ENCODE measurements around the gene ZBTB42. TPM values are rescaled to one million over a fixed set of nuclear protein-coding genes. Genes with fewer than 3 reads are reported as not detected.

Gene ZBTB42
- polyA plus RNA-seq, 3 donors: 0.49 to 1.0 (median 0.68) TPM

GRCh38 chr14:104794993-104795780 is 5.7 kb upstream of the ZBTB42 start, which contains the start of gene AKT1:
AKT1 (minus strand) TSS chr14:104795748; CDS start chr14:104792643, 3,105 bp downstream.
- H3K9ac ChIP-seq (ENCODE audit: insufficient read depth, low read length, poor library complexity, severe bottlenecking): peak within 1 kb of the TSS; percentile 82
- H4K20me1 ChIP-seq (ENCODE audit: insufficient read depth, low read length): peaks cover 47% of the 10 kb centered on the region
- DNase-seq: peak in 2 of 3 donors; percentile 30 to 43
- peak within 1 kb of the TSS; percentile 72 for H2AFZ ChIP-seq (ENCODE audit: insufficient read depth, low read depth, low read length, poor library complexity, severe bottlenecking)
- Mint-ChIP-seq H3K36me3 (peaks cover 9 to 30% of the 10 kb centered on the region in 2 donors), H3K27ac (peak within 1 kb of the TSS; percentile 31 to 82 (median 66)), H3K27me3 (ENCODE audit: low read depth in 3 of 3) (peaks cover 19 to 40% (median 19%) of the 10 kb centered on the region in 3 donors), H3K4me1 (peaks cover 43% of the 10 kb centered on the region), H3K4me3 (peak within 1 kb of the TSS; percentile 94 to 97), H3K9me3 (peaks cover 0 to 2% (median 0%) of the 10 kb centered on the region in 7 donors)
- peak within 1 kb of the TSS; percentile 96 for H3K4me2 ChIP-seq (replicated peaks; ENCODE audit: extremely low read depth, low read length, poor library complexity, severe bottlenecking)
- peaks cover 0 to 24% of the 10 kb centered on the region in 2 donors for H3K27me3 ChIP-seq (ENCODE audit: control insufficient read depth in 2 of 2, insufficient read depth in 2 of 2, low read length in 2 of 2)
- H3K79me2 ChIP-seq (ENCODE audit: insufficient read depth, low read length): peaks cover 48% of the 10 kb centered on the region
- H3K4me1 ChIP-seq (ENCODE audit: control insufficient read depth in 1 of 2, insufficient read depth in 2 of 2, low read length in 2 of 2): peaks cover 31 to 42% of the 10 kb centered on the region in 2 donors
- peaks cover 21% of the 10 kb centered on the region in 2 donors for H3K36me3 ChIP-seq (replicated peaks in 1 of 2; ENCODE audit: control insufficient read depth in 1 of 2, insufficient read depth in 2 of 2, low read length in 2 of 2)
- under 1% methylated on average over 119 of the region's 124 CpGs for WGBS (ENCODE audit: insufficient coverage)
- intact Hi-C loops (cut with micrococcal nuclease): loop anchor here (2.0 to 10.0 kb wide), 3 partner anchors 32 to 190 kb away; partner anchors contain the start of genes ADSS1 (in 1 of the 2) and CLBA1 (in 1 of the 2)
- peak within 1 kb of the TSS; percentile 48 to 90 (median 80) for H3K4me3 ChIP-seq (replicated peaks in 1 of 3; ENCODE audit: low read depth in 2 of 3, low read length in 3 of 3)
- no peaks in the 10 kb centered on the region for H3K9me3 ChIP-seq (replicated peaks in 1 of 2; ENCODE audit: control insufficient read depth in 1 of 2, insufficient read depth in 1 of 2, low read length in 2 of 2)
- no peak for TF ChIP-seq CTCF (IDR thresholded peaks at IDR 0.05)
- H3K27ac ChIP-seq (ENCODE audit: low read depth in 1 of 2, low read length in 2 of 2): peak within 1 kb of the TSS; percentile 18 to 73

All from CD14-positive monocyte (primary cell).